ENCODE results near the gene LRRC37A.
"Not testable (repeated sequence)": the region's sequence is repeated elsewhere in the genome, so short reads cannot be mapped to it uniquely, and the experiment has no call there.

The LRRC37A gene

DNA sequence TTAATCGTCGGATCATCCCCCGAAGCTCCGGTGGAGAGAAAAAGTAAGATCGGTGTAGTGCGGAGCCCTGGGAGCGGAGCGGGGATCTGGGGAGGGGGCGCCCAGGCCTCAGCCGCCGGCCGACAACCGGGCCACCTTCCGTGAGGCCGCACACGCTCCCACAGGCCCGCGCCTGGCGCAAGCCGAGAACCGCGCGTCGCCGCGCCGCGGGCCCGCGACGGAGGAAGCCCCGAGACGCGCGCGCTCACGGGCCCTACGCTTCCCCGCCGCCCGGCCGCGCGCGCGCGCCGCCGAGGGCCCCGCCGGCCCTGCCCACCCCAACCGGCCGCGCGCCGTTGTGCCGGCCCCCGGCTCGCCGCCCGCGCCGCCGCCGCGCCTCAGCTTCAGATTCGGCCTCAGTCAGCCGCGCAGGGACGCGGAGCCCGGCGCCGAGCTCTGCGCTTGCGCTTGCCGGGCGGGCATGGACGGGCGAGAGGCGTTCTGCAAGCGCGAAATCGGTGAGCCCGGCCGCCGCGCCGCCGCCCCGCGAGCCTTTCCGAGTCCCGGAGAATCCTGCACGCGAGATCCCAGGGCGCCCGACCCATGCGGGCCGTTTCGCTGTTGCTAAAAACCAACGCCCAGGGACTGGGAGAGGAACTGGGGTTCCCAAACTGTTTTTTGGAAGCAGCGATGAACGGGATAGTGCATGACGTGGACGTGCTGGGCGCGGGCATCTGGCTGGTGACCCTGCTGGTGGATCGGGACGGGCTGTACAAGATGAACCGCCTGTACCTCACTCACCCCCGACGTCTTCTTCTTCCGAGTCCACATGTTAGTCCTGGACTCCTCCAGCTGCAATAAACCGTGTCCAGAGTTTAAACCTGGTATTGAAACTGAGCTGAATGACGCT, 28.0 kb upstream of the LRRC37A start:
- DNase-seq (ENCODE audit: low read depth, low spot score): no peak
- H3K4me3 ChIP-seq (ENCODE audit: low read depth, low read length): peak overlapping the region; percentile 74
- POLR2A ChIA-PET: interaction anchor here (1.0 kb wide), 1 partner anchor 10 kb away, joined by 3 read pairs; no protein-coding TSS in a partner anchor
- CTCF ChIA-PET: interaction anchor here (2.1 kb wide), 1 partner anchor 20 kb away, joined by 8 read pairs; no protein-coding TSS in a partner anchor
- TF ChIP-seq CTCF (IDR thresholded peaks at IDR 0.05; ENCODE audit: insufficient read depth, low read length, missing control alignments): no peak

DNA sequence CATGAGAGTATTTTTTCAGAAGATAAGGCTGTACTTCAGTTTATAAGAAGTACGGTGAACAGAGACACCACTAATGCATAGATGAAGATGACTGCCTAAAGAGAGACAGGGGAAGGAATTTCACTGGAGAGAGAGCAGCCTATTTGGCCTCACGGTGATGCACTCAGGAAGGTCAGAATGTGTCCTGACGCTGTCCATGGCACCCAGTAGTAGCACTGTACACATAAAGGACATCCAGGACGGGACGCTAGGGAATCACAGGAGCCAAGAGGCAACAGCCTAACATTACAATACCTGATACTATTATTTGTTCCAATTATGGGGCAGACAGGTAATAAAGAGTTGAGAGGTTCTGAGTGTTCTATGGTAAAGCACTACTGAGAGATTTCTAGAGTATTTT, 24.9 kb upstream of the LRRC37A start:
- no peak for DNase-seq (ENCODE audit: low read depth, low spot score)
- CTCF ChIA-PET: interaction anchor here (1.4 to 1.8 kb wide), 2 partner anchors 17 to 268 kb away, joined by 4 to 5 read pairs; no protein-coding TSS in a partner anchor
- no peak overlapping the region for H3K4me3 ChIP-seq (ENCODE audit: low read depth, low read length)
- TF ChIP-seq CTCF (IDR thresholded peaks at IDR 0.05; ENCODE audit: insufficient read depth, low read length, missing control alignments): no peak
- POLR2A ChIA-PET: no interaction called here

GRCh38 chr17:46273541-46274236, 21.2 kb upstream of the LRRC37A start:
- POLR2A ChIA-PET: no interaction called here

GRCh38 chr17:46274238-46274637, 20.7 kb upstream of the LRRC37A start:
- DNase-seq (ENCODE audit: low read depth, low spot score): no peak
- no peak overlapping the region for H3K4me3 ChIP-seq (ENCODE audit: low read depth, low read length)
- no peak for TF ChIP-seq CTCF (IDR thresholded peaks at IDR 0.05; ENCODE audit: insufficient read depth, low read length, missing control alignments)
- POLR2A ChIA-PET: no interaction called here
- CTCF ChIA-PET: interaction anchor here (1.3 kb wide), 1 partner anchor 13 kb away, joined by 4 read pairs; no protein-coding TSS in a partner anchor

More at GRCh38 chr17:46273541-46274236, 21.2 kb upstream of the LRRC37A start:
- no peak for DNase-seq (ENCODE audit: low read depth, low spot score)
- no peak overlapping the region for H3K4me3 ChIP-seq (ENCODE audit: low read depth, low read length)
- CTCF ChIA-PET: interaction anchor here (1.3 kb wide), 1 partner anchor 13 kb away, joined by 4 read pairs; no protein-coding TSS in a partner anchor
- TF ChIP-seq CTCF (IDR thresholded peaks at IDR 0.05; ENCODE audit: insufficient read depth, low read length, missing control alignments): no peak

DNA sequence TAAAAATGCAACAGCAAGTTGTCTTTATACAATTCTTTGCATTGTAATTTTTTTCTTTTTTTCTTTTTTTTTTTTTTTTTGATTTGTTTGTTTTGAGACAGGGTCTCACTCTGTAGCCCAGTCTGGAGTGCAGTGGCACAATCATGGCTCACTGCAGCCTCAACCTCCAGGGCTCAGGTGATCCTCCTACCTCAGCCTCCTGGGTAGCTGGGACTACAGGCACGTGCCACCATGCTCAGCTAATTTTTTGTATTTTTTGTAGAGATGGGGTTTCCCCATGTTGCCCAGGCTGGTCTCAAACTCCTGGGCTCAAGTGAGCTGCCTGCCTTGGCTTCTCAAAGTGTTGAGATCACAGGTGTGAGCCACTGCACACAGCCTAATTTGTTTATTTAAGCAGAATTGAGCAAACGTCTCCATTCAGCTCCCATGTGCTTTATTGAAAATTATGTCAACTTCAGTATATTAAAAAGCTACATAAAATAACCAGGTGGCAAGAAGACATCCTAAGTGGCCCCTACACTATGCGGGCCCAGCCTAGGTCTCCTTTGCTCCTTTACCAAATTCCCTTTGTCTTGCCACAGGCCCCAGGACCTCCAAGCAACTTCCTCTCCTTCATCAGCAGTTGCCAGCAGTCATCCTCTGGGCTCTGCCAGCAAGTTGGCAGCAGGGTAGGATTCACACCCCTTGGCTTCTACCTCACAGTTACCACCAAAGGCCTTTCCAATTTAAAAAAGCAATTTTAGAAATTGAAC, 18.0 kb upstream of the LRRC37A start:
- CTCF ChIA-PET: interaction anchor here (2.2 kb wide), 1 partner anchor 10 kb away, joined by 10 read pairs; no protein-coding TSS in a partner anchor
- POLR2A ChIA-PET; DNase-seq (ENCODE audit: low read depth, low spot score): not testable (repeated sequence)

DNA sequence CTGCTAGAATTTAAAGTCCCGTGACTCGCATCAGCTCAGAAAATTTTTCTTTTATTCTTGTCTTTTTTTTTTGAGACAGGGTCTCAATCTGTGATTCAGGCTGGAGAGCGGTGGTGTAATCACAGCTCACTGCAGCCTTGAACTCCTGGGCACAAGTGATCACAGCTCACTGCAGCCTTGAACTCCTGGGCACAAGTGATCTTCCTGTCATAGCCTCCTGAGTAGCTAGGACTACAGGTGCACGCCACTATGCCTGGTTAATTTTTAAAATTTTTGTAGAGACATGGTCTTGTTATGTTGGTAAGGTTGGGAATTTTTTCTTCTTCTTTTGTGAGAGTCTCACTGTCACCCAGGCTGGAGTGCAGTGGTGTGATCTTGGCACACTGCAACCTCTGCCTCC, 13.6 kb upstream of the LRRC37A start:
- H3K4me3 ChIP-seq (ENCODE audit: low read depth, low read length); POLR2A ChIA-PET; CTCF ChIA-PET; DNase-seq (ENCODE audit: low read depth, low spot score): not testable (repeated sequence)

More for the DNA sequence above, 18.0 kb upstream of the LRRC37A start:
- H3K4me3 ChIP-seq (ENCODE audit: low read depth, low read length): not testable (repeated sequence)

DNA sequence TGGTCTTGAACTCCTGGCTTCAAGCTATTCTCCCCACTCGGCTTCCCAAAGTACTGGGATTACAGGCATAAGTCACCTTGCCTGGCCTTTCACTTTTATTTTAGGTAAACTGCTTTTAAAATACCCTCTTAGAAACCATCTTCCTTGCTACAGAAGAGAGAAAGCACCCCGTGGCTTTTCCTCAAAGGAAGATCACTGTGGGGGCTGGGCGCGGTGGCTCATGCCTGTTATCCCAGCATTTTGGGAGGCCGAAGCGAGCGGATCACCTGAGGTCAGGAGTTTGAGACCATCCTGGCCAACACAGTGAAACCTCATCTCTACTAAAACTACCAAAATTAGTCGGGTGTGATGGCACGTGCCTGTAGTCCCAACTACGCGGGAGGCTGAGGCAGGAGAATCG, 12.3 kb upstream of the LRRC37A start:
- POLR2A ChIA-PET; H3K4me3 ChIP-seq (ENCODE audit: low read depth, low read length); CTCF ChIA-PET; DNase-seq (ENCODE audit: low read depth, low spot score): not testable (repeated sequence)

DNA sequence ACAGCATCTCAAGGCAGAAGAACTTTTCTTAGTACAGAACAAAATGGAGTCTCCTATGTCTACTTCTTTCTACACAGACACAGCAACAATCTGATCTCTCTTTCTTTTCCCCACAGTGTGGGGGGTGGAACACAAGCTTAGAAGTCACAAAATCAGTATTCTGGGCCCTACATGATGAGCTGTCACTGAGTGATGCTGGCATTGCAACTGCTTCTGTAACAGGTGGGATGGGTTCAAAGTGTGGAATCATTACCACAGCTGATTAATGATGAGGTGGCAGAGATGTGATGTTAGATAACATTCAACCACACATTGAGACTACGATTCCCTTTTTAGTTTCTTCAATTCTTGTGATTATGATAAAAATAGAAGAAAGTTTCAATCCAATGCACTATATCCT, 10.5 kb upstream of the LRRC37A start:
- DNase-seq (ENCODE audit: low read depth, low spot score); POLR2A ChIA-PET; H3K4me3 ChIP-seq (ENCODE audit: low read depth, low read length): not testable (repeated sequence)
- CTCF ChIA-PET: interaction anchor here (4.7 kb wide), 1 partner anchor 283 kb away, joined by 49 read pairs; the partner anchor contains the start of gene STH

DNA sequence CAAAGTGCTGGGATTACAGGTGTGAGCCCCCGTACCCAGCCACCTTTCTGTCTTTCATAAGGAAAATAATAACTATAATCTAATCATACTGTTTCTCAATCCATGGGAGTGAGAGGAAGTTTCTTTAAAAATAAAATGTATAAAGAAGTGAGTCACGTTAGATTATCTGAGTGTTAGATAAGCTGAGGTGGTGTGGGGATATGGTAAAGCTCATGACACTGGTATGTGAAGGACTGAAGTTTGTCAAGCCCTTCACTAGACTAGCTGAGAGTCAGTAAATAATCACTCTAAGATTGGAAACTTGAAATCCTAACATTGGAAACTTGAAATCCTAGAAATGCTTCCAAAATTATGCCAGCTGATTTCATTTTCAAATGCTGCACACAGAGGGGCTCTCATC, 9.4 kb upstream of the LRRC37A start:
- POLR2A ChIA-PET; H3K4me3 ChIP-seq (ENCODE audit: low read depth, low read length); DNase-seq (ENCODE audit: low read depth, low spot score): not testable (repeated sequence)
- CTCF ChIA-PET: interaction anchor here (1.7 to 4.7 kb wide), 3 partner anchors 20 to 284 kb away, joined by 6 to 49 read pairs (median 6); partner anchors contain the start of gene STH

Data from AG04449 (cell line).